HG03159 (cell line): ENCODE data around the gene NXPH1.

Experiments used
- ATAC-seq: cut with Tn5 transposase; IDR thresholded peaks from one replicate; pipeline ENCODE4 v1.9.1; 2021; ENCODE audit warnings: mild to moderate bottlenecking, moderate library complexity; ENCODE audit not compliant: unreplicated experiment

Gene NXPH1

GRCh38 chr7:8435590-8436545 is 2.5 kb downstream of the NXPH1 start:
- no peak for ATAC-seq

- peak; percentile 67 for ATAC-seq
Observed at GRCh38 chr7:8436965-8437364, 3.6 kb downstream of the NXPH1 start.

- ATAC-seq = no peak
Observed at GRCh38 chr7:8437606-8438005, 4.2 kb downstream of the NXPH1 start.

- ATAC-seq = no peak
Observed at GRCh38 chr7:8440670-8441069, 7.3 kb downstream of the NXPH1 start.

- no peak for ATAC-seq
Observed at GRCh38 chr7:8441106-8441965, 7.9 kb downstream of the NXPH1 start.

- peak; percentile 15 for ATAC-seq
Observed at GRCh38 chr7:8442051-8442813, 8.8 kb downstream of the NXPH1 start.

GRCh38 chr7:8442814-8443304 is 9.4 kb downstream of the NXPH1 start:
- ATAC-seq = peak; percentile 54

GRCh38 chr7:8443576-8444467 is 10.4 kb downstream of the NXPH1 start:
- ATAC-seq = no peak

GRCh38 chr7:8444468-8444769 is 11.0 kb downstream of the NXPH1 start:
- no peak for ATAC-seq

- ATAC-seq = no peak
Observed at GRCh38 chr7:8453535-8453934, 20.1 kb downstream of the NXPH1 start.

- ATAC-seq = no peak
Observed at GRCh38 chr7:8455426-8455825, 22.0 kb downstream of the NXPH1 start.

GRCh38 chr7:8462309-8462708 is 28.9 kb downstream of the NXPH1 start:
- no peak for ATAC-seq

GRCh38 chr7:8465338-8465737 is 31.9 kb downstream of the NXPH1 start:
- no peak for ATAC-seq

GRCh38 chr7:8480527-8480926 is 47.1 kb downstream of the NXPH1 start:
- ATAC-seq = no peak

- no peak for ATAC-seq
Observed at GRCh38 chr7:8481096-8481495, 47.7 kb downstream of the NXPH1 start.

- ATAC-seq = no peak
Observed at GRCh38 chr7:8481752-8482446, 48.5 kb downstream of the NXPH1 start.

GRCh38 chr7:8490391-8491045 is 57.1 kb downstream of the NXPH1 start:
- no peak for ATAC-seq

- ATAC-seq = no peak
Observed at GRCh38 chr7:8491106-8491505, 57.7 kb downstream of the NXPH1 start.
